Peyer's patch (tissue), 4 donors: ENCODE results near the gene COLGALT1.

Experiments
- POLR2A ChIP-seq, 2 donors: fragments of 450-650 bp; IDR thresholded peaks; one replicate each; pipeline ENCODE4 v1.5.1; 2017; ENCODE audit warnings: antibody characterized with exemption in 2 of 2, mild to moderate bottlenecking in 2 of 2, moderate library complexity in 2 of 2
- TF ChIP-seq, protein P1 (sequence below), 6 experiments: fragments of 450-650 bp in 4 of 6; fragments of 200-600 bp in 2 of 6; sonication (generic) in 1 of 6; IDR thresholded peaks; one replicate each; pipeline ENCODE4 v1.5.1; 2017 to 2019; ENCODE audit warnings: antibody characterized with exemption in 6 of 6, mild to moderate bottlenecking in 3 of 6, moderate library complexity in 1 of 6

DNA sequence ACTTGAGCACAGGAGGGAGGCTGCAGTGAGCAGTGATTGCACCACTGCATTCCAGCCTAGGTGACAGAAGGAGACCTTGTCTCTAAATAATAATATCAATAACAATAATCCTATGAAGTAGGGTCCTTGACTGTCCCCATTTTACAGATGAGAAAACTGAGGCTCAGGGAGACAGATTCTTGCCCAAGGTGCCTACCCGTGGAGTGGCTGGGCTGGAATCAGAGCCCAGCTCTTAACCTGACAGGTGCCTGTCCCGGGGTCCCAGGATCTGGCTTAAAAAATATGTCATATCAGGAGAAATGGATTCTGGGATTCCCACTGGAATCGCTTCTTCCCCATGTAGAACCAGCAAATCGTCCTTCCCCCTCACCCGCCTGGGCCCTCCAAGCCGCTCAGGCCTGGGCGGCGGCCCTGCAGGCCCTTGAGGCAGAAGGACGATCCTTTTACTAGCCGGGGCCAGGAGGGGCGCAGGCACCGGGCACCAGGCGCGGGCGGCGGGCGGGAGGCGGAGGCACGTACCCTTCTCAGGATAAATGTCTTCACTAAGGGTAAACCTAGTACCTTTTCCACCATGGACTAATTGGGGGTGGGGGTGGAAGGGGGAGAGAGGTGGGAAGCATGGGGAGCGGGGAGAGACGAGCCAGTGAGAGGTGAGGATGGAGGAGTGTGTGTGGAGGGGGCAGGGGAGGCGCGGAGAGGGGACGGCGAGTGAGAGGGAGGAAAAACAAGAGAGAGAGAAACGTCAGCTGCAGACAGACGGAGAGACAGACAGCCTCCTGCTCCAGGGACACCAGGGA is 60.6 kb downstream of the COLGALT1 start:
- TF ChIP-seq, protein P1, sequence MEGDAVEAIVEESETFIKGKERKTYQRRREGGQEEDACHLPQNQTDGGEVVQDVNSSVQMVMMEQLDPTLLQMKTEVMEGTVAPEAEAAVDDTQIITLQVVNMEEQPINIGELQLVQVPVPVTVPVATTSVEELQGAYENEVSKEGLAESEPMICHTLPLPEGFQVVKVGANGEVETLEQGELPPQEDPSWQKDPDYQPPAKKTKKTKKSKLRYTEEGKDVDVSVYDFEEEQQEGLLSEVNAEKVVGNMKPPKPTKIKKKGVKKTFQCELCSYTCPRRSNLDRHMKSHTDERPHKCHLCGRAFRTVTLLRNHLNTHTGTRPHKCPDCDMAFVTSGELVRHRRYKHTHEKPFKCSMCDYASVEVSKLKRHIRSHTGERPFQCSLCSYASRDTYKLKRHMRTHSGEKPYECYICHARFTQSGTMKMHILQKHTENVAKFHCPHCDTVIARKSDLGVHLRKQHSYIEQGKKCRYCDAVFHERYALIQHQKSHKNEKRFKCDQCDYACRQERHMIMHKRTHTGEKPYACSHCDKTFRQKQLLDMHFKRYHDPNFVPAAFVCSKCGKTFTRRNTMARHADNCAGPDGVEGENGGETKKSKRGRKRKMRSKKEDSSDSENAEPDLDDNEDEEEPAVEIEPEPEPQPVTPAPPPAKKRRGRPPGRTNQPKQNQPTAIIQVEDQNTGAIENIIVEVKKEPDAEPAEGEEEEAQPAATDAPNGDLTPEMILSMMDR (IDR thresholded peaks at IDR 0.05) = no peak
- TF ChIP-seq POLR2A (IDR thresholded peaks at IDR 0.05) = no peak
